NCI-H1048 (cell line): ENCODE results near the gene HTR3E.

Experiments used
- DNase-seq: peaks from one replicate; lab custom pipeline; 2025; lab: John Stamatoyannopoulos, UW

HTR3E gene

DNA sequence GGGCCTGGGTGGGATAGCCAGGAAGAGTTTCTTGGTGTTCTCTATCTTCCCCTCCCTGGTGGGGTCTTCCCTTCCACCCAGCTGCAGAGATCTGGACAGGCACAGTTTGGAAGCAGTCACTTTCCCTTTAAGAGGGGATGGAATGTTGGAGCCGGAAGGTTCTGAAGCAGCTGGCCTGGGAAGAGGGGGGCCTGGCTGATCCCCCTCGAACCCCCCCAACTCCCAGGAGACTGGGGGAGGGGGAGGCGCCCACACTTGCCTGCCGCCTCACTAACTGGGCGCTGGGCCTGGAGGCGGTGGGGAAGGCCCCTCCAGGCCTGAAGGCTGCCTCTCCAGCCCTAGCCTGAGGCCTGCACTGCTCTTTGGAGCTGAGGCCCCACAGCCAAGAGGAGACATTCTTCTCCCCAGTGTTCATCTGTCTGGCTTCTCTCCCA lies 59.7 kb downstream of the HTR3E start:
- DNase-seq: no peak
